ENCODE data around the gene GARIN5A. TPM values are rescaled to one million over a fixed set of nuclear protein-coding genes. Genes with fewer than 3 reads are reported as not detected.

GARIN5A gene
- total and polyA plus RNA-seq, 2 experiments from 2014 or later: 5.0 to 10.4 TPM

DNA sequence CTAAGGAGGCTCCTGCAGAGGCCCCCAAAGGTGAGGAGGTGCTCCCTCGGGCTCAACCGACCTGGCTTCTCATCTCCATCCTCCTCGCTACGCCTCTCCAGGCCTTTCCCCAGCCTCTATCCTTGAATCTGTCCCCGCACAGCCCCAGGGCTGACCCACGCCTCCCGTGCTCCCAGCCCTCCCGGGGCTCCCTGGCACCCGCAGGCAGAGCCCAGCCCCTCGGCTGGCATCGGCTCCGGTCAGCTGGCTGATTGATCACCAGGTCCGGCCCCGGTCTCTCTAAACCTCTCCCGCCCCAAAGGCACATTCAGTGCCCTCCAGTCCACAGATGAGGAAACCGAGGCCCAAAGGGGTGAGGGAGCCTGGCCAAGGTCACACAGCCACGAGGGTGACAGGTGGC, 41.4 kb downstream of the GARIN5A start:
- Histone ChIP-seq H3K27me3 (peaks cover 7% of the 10 kb centered on the region), H3K4me1 (ENCODE audit: insufficient read depth) (peaks cover 4% of the 10 kb centered on the region), H3K36me3 (replicated peaks; ENCODE audit: insufficient read depth, low read depth) (no peaks in the 10 kb centered on the region), H3K79me2 (no peaks in the 10 kb centered on the region), H3K9me3 (ENCODE audit: low read depth) (no peaks in the 10 kb centered on the region), H3K9me2 (replicated peaks; ENCODE audit: insufficient read depth) (no peaks in the 10 kb centered on the region), H4K20me1 (ENCODE audit: insufficient read depth, poor library complexity, severe bottlenecking) (no peaks in the 10 kb centered on the region), H3K4me3 (no peak overlapping the region), H3K27ac (no peak overlapping the region), H2AFZ (no peak overlapping the region), H3K4me2 (no peak overlapping the region)
- DNase-seq (ENCODE audit: low spot score): no peak
- WGBS (ENCODE audit: low lambda C conversion rate, missing lambda C conversion rate): 89% methylated on average over 10 of the region's 17 CpGs
- TF ChIP-seq EZH2phosphoT487 (IDR thresholded peaks at IDR 0.05; ENCODE audit: low read depth, severe bottlenecking, unreplicated experiment) (no peak), EZH2 (IDR thresholded peaks at IDR 0.05; ENCODE audit: borderline replicate concordance) (no peak)
- TF ChIP-seq, protein P1, sequence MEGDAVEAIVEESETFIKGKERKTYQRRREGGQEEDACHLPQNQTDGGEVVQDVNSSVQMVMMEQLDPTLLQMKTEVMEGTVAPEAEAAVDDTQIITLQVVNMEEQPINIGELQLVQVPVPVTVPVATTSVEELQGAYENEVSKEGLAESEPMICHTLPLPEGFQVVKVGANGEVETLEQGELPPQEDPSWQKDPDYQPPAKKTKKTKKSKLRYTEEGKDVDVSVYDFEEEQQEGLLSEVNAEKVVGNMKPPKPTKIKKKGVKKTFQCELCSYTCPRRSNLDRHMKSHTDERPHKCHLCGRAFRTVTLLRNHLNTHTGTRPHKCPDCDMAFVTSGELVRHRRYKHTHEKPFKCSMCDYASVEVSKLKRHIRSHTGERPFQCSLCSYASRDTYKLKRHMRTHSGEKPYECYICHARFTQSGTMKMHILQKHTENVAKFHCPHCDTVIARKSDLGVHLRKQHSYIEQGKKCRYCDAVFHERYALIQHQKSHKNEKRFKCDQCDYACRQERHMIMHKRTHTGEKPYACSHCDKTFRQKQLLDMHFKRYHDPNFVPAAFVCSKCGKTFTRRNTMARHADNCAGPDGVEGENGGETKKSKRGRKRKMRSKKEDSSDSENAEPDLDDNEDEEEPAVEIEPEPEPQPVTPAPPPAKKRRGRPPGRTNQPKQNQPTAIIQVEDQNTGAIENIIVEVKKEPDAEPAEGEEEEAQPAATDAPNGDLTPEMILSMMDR (IDR thresholded peaks at IDR 0.05; ENCODE audit: poor library complexity): no peak

DNA sequence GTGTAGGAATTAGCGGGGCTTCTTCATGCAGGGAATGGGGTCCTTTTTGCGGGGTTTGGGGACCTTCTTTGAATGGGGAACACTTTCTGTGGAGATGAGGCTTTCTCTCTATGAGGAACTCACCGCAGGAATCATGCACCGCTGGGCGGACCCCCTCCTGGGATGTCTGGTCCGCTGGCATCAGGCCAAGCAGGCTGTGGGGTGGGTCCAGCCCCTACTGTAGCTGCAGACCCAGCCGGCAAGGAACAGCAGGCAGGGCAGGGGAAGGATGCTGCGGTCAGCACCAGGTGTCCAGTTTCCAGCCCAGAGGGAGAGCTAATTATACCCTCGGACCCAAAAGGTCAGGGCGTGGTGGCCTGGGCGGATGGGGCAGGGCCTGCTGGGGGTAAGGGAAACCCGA, 42.1 kb downstream of the GARIN5A start:
- H3K79me2 ChIP-seq: no peaks in the 10 kb centered on the region
- no peak overlapping the region for H3K27ac ChIP-seq
- DNase-seq (ENCODE audit: low spot score): no peak
- H3K4me1 ChIP-seq (ENCODE audit: insufficient read depth): peaks cover 4% of the 10 kb centered on the region
- H2AFZ ChIP-seq: no peak overlapping the region
- no peak for TF ChIP-seq EZH2phosphoT487 (IDR thresholded peaks at IDR 0.05; ENCODE audit: low read depth, severe bottlenecking, unreplicated experiment)
- TF ChIP-seq, protein P1 (IDR thresholded peaks at IDR 0.05; ENCODE audit: poor library complexity): no peak
- TF ChIP-seq EZH2 (IDR thresholded peaks at IDR 0.05; ENCODE audit: borderline replicate concordance): no peak
- H3K9me3 ChIP-seq (ENCODE audit: low read depth): no peaks in the 10 kb centered on the region
- H3K4me2 ChIP-seq: no peak overlapping the region
- H4K20me1 ChIP-seq (ENCODE audit: insufficient read depth, poor library complexity, severe bottlenecking): no peaks in the 10 kb centered on the region
- H3K4me3 ChIP-seq: no peak overlapping the region
- H3K27me3 ChIP-seq: peaks cover 7% of the 10 kb centered on the region
- no peaks in the 10 kb centered on the region for H3K36me3 ChIP-seq (replicated peaks; ENCODE audit: insufficient read depth, low read depth)
- H3K9me2 ChIP-seq (replicated peaks; ENCODE audit: insufficient read depth): no peaks in the 10 kb centered on the region
- 58% methylated on average over 11 of the region's 12 CpGs for WGBS (ENCODE audit: low lambda C conversion rate, missing lambda C conversion rate)

DNA sequence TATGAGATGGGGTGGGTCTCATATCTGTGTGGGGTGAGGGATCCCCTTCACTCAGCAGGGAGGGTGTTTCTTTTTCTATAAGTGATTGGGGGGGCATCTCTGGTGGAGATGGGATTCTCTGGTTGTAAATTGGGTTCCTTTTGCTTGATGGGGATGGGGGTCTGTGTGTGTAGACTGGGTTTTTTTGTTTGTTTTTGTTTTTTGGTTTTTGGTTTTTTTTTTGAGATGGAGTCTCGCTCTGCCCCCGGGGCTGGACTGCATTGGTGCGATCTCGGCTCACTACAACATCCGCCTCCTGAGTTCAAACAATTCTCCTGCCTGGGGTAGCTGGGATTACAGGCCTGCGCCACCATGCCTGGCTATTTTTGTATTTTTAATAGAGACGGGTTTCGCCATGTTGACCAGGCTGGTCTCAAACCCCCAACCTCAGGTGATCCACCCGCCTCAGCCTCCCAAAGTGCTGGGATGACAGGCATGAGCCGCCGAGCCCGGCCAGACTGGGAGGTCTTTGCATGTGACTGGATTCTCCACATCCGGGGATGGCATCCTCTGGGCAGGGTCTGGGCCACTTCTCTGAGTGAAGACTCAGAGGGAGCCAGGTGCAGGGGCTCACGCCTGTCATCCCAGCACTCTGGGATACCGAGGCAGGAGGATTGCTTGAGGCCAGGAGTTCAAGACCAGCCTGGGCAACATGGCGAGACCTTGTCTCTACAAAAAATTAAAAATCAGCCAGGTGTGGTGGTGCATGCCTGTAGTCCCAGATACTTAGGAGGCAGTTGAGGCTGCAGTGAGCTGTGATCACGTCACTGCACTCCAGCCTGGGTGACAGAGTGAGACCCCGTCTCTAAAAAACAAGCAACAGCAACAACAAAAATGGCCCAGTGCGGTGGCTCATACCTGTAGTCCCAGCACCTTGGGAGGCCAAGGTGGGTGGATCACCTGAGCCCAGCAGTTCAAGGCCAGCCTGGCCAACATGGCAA, 43.2 kb downstream of the GARIN5A start:
- TF ChIP-seq, protein P1 (IDR thresholded peaks at IDR 0.05; ENCODE audit: poor library complexity): no peak
- no peak for TF ChIP-seq EZH2phosphoT487 (IDR thresholded peaks at IDR 0.05; ENCODE audit: low read depth, severe bottlenecking, unreplicated experiment)
- no peak for TF ChIP-seq EZH2 (IDR thresholded peaks at IDR 0.05; ENCODE audit: borderline replicate concordance)
- 86% methylated on average over 18 of the region's 19 CpGs for WGBS (ENCODE audit: low lambda C conversion rate, missing lambda C conversion rate)
- Histone ChIP-seq H3K27ac (no peak overlapping the region), H3K4me2 (no peak overlapping the region), H4K20me1 (ENCODE audit: insufficient read depth, poor library complexity, severe bottlenecking) (no peaks in the 10 kb centered on the region), H3K9me2 (replicated peaks; ENCODE audit: insufficient read depth) (no peaks in the 10 kb centered on the region), H3K79me2 (no peaks in the 10 kb centered on the region), H3K4me3 (no peak overlapping the region), H3K27me3 (peaks cover 7% of the 10 kb centered on the region), H3K4me1 (ENCODE audit: insufficient read depth) (peaks cover 4% of the 10 kb centered on the region), H3K9me3 (ENCODE audit: low read depth) (no peaks in the 10 kb centered on the region), H3K36me3 (replicated peaks; ENCODE audit: insufficient read depth, low read depth) (no peaks in the 10 kb centered on the region), H2AFZ (no peak overlapping the region)
- no peak for DNase-seq (ENCODE audit: low spot score)

All from hepatocyte (in vitro differentiated cells).